HG02798 (cell line): Measurements from ENCODE around the gene STEAP2.

Source experiments
- ATAC-seq: cut with Tn5 transposase; IDR thresholded peaks from one replicate; pipeline ENCODE4 v1.9.1; 2021; ENCODE audit warnings: mild to moderate bottlenecking; ENCODE audit not compliant: unreplicated experiment, poor library complexity

STEAP2 gene

DNA sequence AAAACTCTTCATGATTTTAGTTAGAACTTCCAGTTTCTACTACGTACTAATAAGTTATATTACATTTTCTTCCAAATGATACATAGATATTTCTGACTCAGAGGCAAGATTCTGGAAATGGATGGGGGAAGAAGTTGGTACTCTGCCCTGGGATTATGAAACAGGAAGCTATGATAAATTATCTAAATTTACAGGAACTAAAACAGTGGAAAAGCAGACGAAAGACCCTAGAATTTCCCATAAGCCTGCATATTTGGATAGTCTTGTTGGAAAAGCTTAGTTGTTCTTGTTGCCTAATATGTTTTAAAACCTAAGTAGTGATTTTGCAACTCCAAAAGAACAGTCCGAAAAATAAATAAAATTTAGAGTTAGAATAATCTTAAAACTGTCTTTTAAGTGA, 55.3 kb downstream of the STEAP2 start:
- no peak for ATAC-seq

DNA sequence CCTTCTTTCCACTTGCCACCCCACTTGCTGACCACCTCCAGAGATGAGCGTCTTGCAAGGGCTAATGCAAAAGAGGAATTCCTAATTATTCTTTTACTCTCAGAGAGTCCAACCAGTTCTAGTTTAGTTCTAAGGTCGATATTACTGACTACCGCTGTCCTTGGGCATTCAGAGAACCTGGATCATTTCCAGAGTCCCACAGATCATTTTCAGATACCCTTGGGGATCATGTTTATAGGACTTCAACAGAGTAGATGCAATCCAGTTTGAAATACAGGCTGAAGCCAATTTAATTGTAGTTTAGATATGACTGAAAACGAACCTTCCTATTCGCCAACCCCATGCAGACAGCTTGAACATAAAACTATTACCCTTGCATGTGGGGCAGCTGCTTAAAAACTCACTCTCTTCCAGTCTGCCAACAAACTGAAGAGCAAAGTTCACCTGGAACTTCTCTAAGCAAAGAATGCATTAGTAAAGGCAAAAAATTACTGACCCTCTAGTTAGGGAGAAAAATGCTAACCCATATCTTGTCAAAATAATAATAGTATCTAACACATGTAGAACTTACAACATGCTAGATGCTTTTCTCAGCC, 55.8 kb downstream of the STEAP2 start:
- no peak for ATAC-seq

DNA sequence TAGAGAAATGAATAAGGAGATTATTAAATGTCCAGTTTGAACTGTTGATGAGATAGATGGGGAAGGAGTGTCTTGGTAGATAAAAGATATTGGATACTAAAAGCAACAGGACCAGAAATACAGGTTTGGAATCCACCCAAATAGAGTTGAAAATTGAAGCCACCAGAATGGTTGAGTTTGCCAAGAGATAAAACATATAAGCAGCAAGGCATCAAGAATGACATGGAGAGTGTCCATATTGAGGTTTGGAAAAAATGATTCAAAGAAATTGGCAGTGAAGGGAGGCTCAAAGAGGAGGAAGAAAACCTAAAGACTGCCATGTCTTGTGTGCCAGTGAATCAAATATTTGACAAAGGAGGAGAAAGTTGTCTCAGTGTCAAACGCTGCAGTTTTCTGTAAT, 57.6 kb downstream of the STEAP2 start:
- ATAC-seq = no peak

DNA sequence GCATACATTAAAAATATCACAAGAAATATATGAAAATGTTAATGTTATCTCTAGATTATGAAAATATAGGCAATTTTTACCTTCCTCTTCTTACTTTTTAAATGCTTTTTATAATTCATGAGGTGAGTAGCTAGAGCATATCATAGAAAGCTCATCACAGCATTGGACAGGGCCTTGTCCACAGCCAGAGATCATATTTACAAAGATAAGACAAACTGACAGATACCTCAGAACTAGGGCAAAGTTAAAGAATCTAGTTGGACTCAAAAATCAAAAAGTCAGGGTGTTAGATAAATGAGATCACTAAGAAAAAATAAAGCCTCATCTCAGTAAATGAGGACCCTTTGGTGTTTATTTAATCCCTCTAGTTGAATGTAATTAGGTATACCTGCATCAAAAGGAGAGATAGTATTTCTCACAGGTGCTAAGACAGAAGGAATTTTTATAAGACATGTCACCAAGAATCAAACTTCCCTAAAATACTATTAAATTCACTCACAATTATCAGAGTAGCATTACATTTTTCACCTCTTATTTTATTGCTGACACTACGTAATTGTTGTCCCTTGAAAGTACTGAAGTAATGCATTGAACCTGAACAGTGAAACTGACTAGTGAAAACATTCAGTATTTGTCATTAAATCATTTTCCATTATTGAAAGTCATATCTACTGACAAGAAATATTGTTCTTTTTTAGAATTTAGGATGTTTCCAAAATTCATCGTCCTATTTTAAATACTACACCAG, 59.1 kb downstream of the STEAP2 start:
- ATAC-seq = no peak

DNA sequence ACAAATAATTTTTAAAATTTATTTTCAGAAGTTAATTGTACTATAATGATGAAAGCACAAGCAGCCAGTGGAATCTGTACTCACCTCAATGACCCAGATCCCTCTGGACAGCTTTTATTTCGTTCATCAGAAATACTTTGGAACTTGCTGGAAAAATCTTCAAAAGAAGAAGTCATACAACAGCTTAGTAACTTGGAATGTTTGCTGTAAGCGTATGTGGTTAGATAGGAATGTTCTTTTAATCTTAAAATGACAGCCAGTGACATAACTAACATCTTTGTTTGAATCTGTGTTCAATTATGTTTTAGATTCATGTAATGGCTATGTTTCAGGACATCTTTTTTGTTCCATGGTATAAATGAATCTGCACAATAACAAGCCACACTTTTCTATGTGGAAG, 60.2 kb downstream of the STEAP2 start:
- no peak for ATAC-seq

DNA sequence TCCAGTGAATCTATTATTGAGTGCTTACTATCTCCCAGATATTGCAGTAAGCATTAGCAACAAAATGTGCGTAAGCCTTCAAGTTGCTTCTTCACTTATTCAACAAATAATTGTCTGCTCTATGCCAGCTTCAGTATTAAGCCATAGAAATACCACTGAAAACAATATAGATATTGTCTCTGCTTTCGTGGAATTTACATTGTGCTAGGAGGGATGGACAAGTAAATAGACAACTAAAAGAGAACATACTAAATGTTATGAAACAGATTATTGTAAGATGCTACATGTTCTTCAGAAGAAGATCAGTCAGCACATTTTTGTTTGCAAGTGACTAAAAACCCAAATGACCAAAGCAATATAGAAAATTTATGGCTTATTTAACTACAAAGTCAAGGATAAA, 60.7 kb downstream of the STEAP2 start:
- no peak for ATAC-seq

DNA sequence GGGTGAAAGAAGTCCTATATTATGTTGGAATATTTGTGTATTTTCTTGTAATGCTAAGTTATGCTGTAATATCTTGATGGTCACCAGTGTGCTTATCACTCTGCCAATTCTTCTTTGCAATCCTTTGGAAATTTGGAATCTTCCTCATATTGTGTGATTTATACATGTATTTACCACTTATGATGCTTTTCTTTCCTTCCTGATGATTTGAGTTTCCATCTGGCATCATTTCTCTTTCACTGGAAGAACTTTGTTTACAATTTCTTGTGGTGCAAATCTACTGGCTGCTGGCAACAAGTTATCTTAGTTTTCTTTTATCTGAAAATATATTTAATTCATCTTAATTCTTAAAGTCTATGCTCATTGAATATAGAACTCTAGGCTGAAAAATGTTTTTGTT, 62.6 kb downstream of the STEAP2 start:
- no peak for ATAC-seq

DNA sequence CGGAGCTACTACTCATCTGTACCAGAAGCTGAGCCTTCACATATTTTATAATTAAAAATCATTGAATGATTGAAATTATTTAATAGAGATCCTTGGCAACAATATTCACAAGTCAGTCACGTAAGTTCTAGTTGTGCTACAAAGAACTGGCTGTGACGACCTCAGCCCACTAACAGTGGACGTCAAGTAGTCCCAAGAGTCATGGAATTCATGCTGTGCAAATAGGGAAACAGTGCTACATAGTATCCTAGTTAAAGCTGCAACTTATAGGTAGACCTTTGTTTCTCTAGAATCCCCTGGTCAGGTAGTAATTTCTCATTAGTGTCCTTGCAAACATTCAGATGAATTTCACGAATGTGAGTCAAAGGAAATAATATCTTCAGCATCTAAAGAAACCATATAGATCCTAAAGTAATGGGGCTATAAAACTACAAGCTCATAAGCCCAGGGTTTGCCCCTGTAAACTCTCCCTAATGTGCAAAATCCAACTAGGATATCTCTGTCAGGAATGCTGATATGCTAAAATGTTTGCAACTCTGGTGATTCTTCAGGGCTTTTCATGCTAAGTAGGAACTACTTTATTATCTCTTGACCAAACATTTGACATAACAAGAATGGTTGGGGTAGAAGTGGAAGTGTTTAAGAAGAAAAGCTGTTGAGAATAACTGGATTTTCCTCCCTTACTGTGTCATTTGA, 64.6 kb downstream of the STEAP2 start:
- no peak for ATAC-seq
